HS-27A (cell line): ENCODE measurements around the gene FBXL17.

ENCODE experiments used
- DNase-seq: peaks from one replicate; pipeline ENCODE4 v3.0.0-alpha.2; 2012; ENCODE audit warnings: low read depth, missing footprints

Gene FBXL17

DNA sequence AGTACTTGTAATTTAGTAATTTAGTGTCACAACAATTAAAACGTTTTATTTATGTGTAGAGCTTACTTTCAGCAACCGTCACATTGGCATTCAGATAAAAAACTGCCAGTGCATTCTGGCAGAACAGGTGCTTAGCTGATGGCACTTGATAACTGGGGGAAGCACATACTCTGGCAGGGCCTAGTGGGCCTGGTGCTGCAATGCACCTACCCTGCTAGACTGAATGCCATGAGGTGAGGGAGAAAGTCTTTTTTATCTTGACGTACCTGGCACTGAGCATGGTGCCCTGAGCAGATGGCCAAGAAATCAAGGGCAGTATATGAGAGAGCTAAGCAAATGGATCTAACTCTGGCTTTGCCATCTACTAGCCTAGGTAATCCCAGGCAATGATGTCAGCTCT lies 430.6 kb downstream of the FBXL17 start:
- DNase-seq = no peak

DNA sequence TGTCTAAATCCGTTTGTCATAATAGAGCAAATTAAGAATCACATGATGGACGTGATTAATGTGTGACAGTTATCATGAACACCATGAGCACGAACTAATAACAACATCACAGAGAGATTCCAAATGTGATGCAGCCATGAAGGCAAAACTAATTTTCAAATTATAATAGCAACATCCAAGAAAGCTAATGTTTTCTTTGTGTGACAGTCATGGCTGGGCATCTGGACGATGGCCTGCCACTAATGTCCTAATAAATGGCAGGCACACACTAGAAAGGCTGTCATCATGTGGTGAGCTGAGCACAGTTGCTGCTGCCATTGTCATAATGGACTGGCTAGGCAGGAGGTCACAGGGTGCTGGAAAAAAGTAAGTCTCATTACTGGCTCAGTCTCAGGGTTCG lies 431.1 kb downstream of the FBXL17 start:
- DNase-seq = no peak

DNA sequence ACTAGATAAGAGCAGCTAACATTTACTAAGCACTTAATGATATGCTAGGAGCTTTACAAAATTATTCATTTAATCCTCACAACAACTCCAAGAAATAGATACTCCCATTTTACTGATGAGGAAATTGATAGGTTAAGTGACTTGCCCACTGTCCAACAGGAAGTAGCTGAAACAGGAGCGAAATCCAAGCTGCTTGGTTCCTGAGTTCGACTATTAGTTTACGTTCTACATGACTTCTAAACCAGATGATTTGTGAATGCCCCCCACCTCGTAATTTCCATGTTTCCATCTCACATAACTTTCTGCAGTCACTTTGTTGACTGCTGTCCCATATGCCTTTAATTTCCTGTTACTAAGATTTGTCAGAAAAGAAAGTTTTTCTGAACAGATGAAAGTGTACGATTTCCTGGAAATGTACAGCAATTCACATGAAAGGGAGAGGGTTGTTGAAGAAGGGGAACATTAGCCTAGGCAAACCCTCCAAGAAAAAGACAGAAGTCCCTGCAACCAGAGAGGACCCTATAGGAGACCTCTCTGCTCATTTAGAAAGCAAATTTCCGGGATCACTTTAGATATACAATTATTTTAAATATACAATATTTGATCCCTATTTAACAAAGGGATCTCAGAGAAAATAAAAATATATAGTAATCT lies 432.1 kb downstream of the FBXL17 start:
- DNase-seq = no peak

DNA sequence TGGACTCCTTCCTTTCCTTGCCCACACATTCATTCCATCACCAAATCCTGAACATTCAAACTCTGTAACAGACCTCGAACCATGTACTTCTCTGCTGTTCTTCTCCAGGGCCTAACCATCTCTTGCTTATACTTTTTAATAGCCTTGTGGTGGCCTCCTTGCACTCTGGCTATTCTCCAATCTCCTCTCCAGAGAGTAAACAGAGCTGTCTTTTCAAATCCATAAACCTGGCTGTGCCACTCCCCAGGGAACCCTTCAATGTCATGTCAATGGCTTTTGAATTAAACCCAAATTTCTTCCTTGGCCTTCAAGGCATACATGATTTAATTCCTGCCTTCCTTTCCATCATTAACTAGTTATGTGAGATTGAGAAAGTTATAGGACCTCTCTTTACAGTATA lies 433.5 kb downstream of the FBXL17 start:
- DNase-seq = no peak

DNA sequence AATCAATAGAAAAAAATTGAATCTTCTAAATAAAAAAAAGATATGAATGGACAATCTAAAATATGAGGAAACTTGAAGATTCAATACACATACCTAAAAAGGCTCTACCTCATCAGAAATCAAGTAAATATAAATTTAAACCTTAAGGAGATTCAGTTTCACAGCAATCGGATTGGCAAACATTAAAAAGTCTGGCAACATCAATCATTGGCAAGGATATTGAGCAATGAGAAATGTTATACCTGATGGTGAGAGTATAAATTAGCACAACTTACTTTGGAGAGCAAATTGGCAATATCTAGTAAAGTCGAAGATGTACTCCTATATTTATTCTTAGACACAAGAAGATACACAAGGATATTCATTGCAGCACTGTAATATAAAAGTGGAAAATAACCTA lies 436.8 kb downstream of the FBXL17 start:
- DNase-seq = no peak

DNA sequence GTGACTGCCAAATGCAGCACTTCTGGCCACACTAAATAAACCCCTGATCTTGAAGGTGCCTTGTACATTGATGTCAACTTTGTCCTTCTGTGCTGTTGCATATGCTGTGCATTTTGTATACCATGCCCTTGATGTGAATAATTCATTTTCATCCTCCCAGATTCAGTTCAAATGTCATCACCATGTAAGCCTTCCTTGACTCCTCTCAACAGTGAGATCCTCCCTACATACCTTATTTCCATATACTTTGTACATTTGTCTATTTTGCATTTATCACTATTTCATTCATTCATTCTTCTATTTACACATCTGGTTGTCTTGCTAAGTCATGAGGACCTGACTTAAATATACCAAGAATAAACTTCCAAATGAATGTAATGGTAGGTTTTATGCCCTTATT lies 438.0 kb downstream of the FBXL17 start:
- DNase-seq = no peak

DNA sequence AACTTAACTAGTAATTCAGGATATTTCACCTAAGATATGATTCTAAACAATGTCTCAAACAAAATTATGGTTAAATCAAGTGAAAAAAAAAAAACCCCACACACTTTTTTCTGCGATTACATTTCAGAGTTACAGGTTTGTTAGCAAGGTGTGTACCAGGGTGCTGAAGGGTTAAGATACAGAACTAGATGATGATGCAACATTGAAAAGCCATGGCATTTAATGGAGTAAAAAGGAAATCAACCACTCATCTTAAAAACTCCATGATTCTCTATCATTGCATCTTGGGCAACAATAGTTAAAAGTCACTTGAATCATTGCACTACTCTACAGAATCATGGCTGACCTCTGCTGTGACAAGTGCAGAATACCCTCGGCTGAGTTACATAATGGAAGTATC lies 440.9 kb downstream of the FBXL17 start:
- no peak for DNase-seq

DNA sequence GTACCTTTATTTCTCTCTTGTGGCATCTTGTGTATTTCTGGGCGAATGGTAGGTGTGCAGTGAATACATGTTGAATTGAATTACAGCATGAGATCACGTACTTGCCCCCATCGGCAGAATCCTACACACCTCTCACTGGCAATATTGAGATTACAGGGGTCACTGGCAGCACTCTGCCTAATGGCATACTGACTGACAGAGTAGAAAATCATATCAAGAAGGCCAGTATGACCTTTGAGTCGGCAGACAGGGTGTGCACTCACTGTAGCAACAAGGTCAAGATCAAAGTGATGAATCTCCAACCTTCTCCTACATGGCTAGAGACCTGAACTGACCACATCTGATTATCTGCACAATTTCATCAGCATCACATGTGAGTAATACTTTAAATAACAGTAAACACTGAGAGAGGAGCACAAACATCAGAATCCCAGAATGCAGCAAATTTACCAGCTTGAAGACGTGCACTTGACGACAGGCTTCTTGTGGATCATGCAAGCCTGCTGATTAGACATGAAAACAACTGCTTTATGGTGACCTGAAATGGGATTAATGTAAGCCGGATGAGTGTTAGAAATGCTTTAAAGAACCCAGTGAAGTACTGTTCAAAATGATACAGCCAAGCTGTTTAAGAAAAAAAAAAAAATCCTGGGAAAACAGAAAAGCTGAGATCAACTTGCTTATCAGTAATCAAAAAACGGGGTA lies 444.1 kb downstream of the FBXL17 start:
- no peak for DNase-seq

GRCh38 chr5:107937204-107937603 lies 444.7 kb downstream of the FBXL17 start:
- DNase-seq = no peak

GRCh38 chr5:107936515-107936914 lies 445.4 kb downstream of the FBXL17 start:
- DNase-seq = no peak

DNA sequence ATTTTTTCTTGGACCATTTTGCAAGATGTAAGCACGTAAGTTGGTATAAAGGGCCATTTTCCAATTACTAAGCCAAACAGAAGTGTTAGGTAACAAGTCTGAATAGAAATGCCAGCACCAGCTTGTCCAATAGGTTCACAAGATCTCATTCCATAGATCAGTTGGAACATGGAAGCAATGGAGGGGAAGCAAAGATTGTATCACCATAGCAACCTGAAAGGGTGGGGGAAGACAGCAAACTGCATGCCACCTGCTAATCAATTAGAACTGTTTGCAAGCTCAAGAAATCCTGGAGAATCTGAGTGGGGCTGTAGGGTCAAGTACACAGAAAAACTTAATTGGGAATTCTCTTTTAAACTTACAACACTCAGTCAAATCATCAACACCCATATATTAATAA lies 446.3 kb downstream of the FBXL17 start:
- no peak for DNase-seq

GRCh38 chr5:107933326-107933725 lies 448.6 kb downstream of the FBXL17 start:
- DNase-seq = no peak

GRCh38 chr5:107930891-107931290 lies 451.0 kb downstream of the FBXL17 start:
- DNase-seq = no peak

DNA sequence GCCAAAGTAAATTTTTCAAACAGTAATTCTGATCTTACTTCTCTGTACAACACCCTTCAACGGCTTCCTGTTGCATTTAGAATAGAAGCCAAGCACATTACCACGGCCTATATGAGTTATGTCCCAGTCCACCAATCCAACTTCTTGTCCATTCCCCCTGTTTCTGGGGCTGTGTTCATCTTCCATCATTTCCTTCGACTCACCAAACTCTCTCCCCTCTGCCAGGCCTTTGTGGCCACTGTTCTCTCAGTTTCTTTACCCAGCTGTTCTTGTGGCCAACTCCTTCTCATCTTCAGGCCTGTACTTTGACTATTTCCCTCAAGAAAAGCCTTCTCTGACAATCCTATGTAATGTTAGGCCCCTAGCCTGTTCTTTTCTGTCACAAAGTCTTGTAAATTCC lies 451.8 kb downstream of the FBXL17 start:
- no peak for DNase-seq

DNA sequence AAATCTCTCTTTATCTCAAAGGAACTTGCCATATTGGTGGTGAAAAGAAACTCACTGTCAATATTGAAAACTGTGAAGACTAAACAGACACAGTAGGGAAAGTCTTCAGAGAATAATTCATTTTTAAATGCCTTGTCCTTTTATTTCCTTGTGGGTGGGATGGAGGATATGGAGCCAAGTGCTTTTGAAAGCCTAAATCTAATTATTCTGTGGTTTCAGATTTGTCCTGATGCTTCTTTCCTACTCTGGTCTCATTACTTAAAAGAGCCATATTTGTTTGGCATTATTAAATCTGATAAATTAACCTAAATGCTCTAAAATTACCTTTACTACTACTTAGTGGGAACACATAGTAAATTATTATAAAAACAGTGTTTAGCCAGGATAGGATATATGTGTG lies 452.8 kb downstream of the FBXL17 start:
- no peak for DNase-seq

DNA sequence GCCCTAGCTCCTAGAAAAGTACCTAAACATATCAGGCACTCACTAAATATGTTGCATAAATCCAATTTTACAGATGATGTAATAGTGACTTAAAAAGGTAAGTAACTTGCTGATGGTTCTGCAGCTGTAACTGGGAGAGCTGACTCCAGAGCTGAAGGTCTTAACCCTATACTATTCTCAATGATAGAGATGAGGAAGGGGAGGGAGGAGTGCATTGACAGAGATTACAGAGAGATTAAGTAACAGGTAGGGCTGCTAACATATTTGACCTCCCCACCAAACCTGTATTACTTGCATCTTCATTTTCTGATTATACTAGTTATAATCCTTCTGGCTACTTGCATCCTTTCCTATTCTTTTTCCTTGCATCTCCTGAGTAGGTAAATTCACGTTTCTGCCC lies 455.8 kb downstream of the FBXL17 start:
- DNase-seq = no peak

DNA sequence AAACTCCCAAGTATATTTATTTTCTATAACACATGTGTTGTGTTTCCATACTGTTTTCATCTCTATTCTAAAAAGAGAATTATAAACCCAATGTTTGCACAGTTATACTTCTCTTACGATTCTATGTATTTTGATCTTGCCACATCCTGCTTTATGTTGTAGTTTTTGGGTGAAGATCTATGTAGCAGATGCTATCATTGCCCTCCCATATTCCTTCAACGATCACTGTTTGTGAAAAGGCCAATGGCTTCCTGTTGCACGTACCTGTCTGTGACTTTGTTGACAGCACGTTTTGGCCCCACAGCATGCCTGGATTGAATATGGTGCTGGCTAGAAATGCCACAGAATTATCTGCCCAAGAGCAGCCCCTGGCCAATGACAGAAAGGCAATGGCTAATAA lies 456.7 kb downstream of the FBXL17 start:
- no peak for DNase-seq

GRCh38 chr5:107919969-107920368 lies 461.9 kb downstream of the FBXL17 start:
- no peak for DNase-seq

- DNase-seq = no peak
Observed at GRCh38 chr5:107919361-107919760, 462.5 kb downstream of the FBXL17 start.

GRCh38 chr5:107917983-107918382 lies 463.9 kb downstream of the FBXL17 start:
- no peak for DNase-seq

DNA sequence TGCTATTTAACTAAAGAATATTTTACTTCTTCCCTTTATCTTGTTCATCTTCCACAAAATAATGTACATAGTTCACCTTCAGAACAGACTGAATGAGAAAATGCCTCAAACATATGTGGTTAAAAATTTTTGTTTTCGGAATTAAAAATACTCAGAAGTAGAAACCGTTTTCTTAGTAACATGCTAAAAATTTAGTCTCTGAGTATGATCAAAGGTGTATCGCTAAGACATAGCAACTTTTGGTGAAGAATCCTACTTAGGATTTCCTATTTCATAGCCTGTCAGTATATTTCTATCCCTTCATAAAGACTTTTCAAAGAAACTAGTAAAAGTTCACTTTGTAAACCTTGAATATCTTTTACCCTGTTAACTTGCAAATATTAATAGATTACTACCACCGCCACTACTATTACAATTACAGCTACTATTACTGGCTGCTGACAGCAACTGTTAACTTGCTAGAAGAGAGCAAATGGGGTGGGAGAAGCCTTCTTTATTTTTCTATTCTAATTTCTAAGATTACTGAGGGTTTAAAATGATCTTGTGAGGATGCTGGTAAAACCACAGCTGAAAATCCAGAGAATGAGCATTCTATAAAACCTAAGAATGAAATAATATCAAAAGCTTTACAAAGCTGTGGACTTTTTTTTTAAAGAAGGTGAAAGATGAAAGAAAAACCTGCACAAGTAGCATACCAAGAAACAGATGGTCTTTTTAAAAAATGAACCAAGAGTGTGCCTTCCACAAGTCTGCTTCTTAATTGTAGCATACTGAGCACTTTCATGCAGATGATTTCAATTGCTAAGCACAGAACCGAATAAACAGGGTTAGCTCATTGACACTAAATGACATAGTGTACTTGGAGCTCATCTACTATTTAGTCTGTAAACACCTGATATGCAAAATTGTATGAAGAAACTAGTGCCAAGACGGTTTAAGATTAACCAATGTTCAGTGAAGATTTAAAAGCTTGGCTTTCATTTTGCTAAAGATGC lies 464.9 kb downstream of the FBXL17 start:
- no peak for DNase-seq

- DNase-seq = no peak
Observed at GRCh38 chr5:107915176-107915812, 466.6 kb downstream of the FBXL17 start.
